Measurements from ENCODE around the gene GRHL1.
"Not testable (repeated sequence)": the region's sequence is repeated elsewhere in the genome, so short reads cannot be mapped to it uniquely, and the experiment has no call there.

Gene GRHL1

GRCh38 chr2:10012366-10012962 is 61.0 kb downstream of the GRHL1 start:
- not testable (repeated sequence) for H3K9me3 ChIP-seq (ENCODE audit: insufficient read depth, low read length); H2AFZ ChIP-seq (ENCODE audit: low read depth, low read length, severe bottlenecking); H4K20me1 ChIP-seq (ENCODE audit: low read depth, low read length); H3K27ac ChIP-seq (ENCODE audit: low read depth, low read length); H3K36me3 ChIP-seq (ENCODE audit: low read length); H3F3A ChIP-seq (ENCODE audit: insufficient read depth); H3K4me3 ChIP-seq (ENCODE audit: insufficient read depth, low read length, poor library complexity, severe bottlenecking); H3K9ac ChIP-seq (ENCODE audit: low read length); H3K9me2 ChIP-seq (replicated peaks; ENCODE audit: insufficient read depth, low read length); H3K4me2 ChIP-seq (ENCODE audit: low read depth, low read length, poor library complexity, severe bottlenecking); H3K27me3 ChIP-seq (ENCODE audit: low read length); H3K79me2 ChIP-seq (ENCODE audit: insufficient read depth, low read length)

GRCh38 chr2:10012963-10013461 is 61.5 kb downstream of the GRHL1 start:
- Histone ChIP-seq H3K9me2 (replicated peaks; ENCODE audit: insufficient read depth, low read length) (no peaks in the 10 kb centered on the region), H3K9me3 (ENCODE audit: insufficient read depth, low read length) (no peaks in the 10 kb centered on the region), H3F3A (ENCODE audit: insufficient read depth) (no peaks in the 10 kb centered on the region), H3K4me3 (ENCODE audit: insufficient read depth, low read length, poor library complexity, severe bottlenecking) (no peak overlapping the region), H3K27ac (ENCODE audit: low read depth, low read length) (no peak overlapping the region), H2AFZ (ENCODE audit: low read depth, low read length, severe bottlenecking) (no peak overlapping the region), H4K20me1 (ENCODE audit: low read depth, low read length) (no peaks in the 10 kb centered on the region), H3K36me3 (ENCODE audit: low read length) (no peaks in the 10 kb centered on the region), H3K79me2 (ENCODE audit: insufficient read depth, low read length) (no peaks in the 10 kb centered on the region), H3K9ac (ENCODE audit: low read length) (no peak overlapping the region), H3K27me3 (ENCODE audit: low read length) (no peaks in the 10 kb centered on the region), H3K4me2 (ENCODE audit: low read depth, low read length, poor library complexity, severe bottlenecking) (no peak overlapping the region)
- TF ChIP-seq EZH2phosphoT487 (conservative IDR thresholded peaks at IDR 0.05; ENCODE audit: low read length) (no peak), CTCF (IDR thresholded peaks at IDR 0.05; ENCODE audit: insufficient read depth, low read length, poor library complexity, severe bottlenecking) (no peak)

- not testable (repeated sequence) for H3F3A ChIP-seq (ENCODE audit: insufficient read depth); H3K27ac ChIP-seq (ENCODE audit: low read depth, low read length); H3K9ac ChIP-seq (ENCODE audit: low read length); H3K9me3 ChIP-seq (ENCODE audit: insufficient read depth, low read length); H3K36me3 ChIP-seq (ENCODE audit: low read length); H3K4me3 ChIP-seq (ENCODE audit: insufficient read depth, low read length, poor library complexity, severe bottlenecking); H3K79me2 ChIP-seq (ENCODE audit: insufficient read depth, low read length); H3K9me2 ChIP-seq (replicated peaks; ENCODE audit: insufficient read depth, low read length); H3K27me3 ChIP-seq (ENCODE audit: low read length); H4K20me1 ChIP-seq (ENCODE audit: low read depth, low read length); H3K4me2 ChIP-seq (ENCODE audit: low read depth, low read length, poor library complexity, severe bottlenecking); H2AFZ ChIP-seq (ENCODE audit: low read depth, low read length, severe bottlenecking)
Observed at GRCh38 chr2:10013651-10014417, 62.3 kb downstream of the GRHL1 start.

DNA sequence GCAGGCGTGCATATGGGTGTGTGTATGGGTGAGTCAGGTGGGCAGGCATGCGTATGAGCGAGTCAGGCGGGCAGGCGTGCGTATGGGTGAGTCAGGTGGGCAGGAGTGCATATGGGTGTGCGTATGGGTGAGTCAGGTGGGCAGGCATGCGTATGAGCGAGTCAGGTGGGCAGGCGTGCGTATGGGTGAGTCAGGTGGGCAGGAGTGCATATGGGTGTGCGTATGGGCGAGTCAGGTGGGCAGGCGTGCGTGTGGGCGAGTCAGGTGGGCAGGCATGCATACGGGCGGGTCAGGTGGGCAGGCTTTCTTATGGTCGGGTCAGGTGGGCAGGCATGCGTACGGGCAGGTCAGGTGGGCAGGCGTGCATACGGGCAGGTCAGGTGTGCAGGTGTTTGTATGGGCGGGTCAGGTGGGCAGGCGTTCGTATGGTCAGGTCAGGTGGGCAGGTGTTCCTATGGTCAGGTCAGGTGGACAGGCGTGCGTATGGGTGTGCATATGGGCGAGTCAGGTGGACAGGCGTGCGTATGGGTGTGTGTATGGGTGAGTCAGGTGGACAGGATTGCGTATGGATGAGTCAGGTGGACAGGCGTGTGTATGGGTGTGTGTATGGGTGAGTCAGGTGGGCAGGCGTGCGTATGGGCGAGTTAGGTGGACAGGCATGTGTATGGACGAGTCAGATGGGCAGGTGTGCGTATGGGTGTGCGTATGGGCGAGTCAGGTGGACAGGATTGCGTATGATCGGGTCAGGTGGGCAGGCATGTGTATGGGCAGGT is 63.1 kb downstream of the GRHL1 start:
- no peak for TF ChIP-seq EZH2phosphoT487 (conservative IDR thresholded peaks at IDR 0.05; ENCODE audit: low read length)
- TF ChIP-seq CTCF (IDR thresholded peaks at IDR 0.05; ENCODE audit: insufficient read depth, low read length, poor library complexity, severe bottlenecking): no peak
- no peak overlapping the region for H3K27ac ChIP-seq (ENCODE audit: low read depth, low read length)
- H3F3A ChIP-seq (ENCODE audit: insufficient read depth): no peaks in the 10 kb centered on the region
- no peaks in the 10 kb centered on the region for H3K36me3 ChIP-seq (ENCODE audit: low read length)
- H3K4me3 ChIP-seq (ENCODE audit: insufficient read depth, low read length, poor library complexity, severe bottlenecking): no peak overlapping the region
- no peak overlapping the region for H3K4me2 ChIP-seq (ENCODE audit: low read depth, low read length, poor library complexity, severe bottlenecking)
- no peaks in the 10 kb centered on the region for H3K9me3 ChIP-seq (ENCODE audit: insufficient read depth, low read length)
- H2AFZ ChIP-seq (ENCODE audit: low read depth, low read length, severe bottlenecking): no peak overlapping the region
- no peaks in the 10 kb centered on the region for H3K9me2 ChIP-seq (replicated peaks; ENCODE audit: insufficient read depth, low read length)
- H3K27me3 ChIP-seq (ENCODE audit: low read length): no peaks in the 10 kb centered on the region
- H3K79me2 ChIP-seq (ENCODE audit: insufficient read depth, low read length): no peaks in the 10 kb centered on the region
- H4K20me1 ChIP-seq (ENCODE audit: low read depth, low read length): no peaks in the 10 kb centered on the region
- no peak overlapping the region for H3K9ac ChIP-seq (ENCODE audit: low read length)

DNA sequence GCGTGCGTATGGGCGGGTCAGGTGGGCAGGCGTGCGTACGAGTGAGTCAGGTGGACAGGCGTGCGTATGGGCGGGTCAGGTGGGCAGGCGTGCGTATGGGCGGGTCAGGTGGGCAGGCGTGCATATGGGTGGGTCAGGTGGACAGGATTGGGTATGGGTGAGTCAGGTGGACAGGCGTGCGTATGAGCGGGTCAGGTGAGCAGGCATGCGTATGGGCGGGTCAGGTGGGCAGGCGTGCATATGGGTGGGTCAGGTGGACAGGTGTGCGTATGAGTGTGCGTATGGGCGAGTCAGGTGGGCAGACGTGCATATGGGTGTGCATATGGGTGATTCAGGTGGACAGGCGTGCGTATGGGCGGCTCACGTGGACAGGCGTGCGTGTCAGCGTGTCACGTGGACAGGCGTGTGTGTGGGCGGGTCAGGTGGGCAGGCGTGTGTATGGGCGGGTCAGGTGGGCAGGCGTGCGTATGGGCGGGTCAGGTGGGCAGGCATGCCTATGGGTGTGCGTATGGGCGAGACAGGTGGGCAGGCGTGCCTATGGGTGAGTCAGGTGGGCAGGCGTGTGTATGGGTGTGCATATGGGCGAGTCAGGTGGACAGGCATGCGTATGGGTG is 64.0 kb downstream of the GRHL1 start:
- not testable (repeated sequence) for H3K4me3 ChIP-seq (ENCODE audit: insufficient read depth, low read length, poor library complexity, severe bottlenecking); H3K9me3 ChIP-seq (ENCODE audit: insufficient read depth, low read length); H3K9me2 ChIP-seq (replicated peaks; ENCODE audit: insufficient read depth, low read length); H3K79me2 ChIP-seq (ENCODE audit: insufficient read depth, low read length); H3K36me3 ChIP-seq (ENCODE audit: low read length); H3K9ac ChIP-seq (ENCODE audit: low read length); H2AFZ ChIP-seq (ENCODE audit: low read depth, low read length, severe bottlenecking); H4K20me1 ChIP-seq (ENCODE audit: low read depth, low read length); H3K27me3 ChIP-seq (ENCODE audit: low read length); H3F3A ChIP-seq (ENCODE audit: insufficient read depth); H3K4me2 ChIP-seq (ENCODE audit: low read depth, low read length, poor library complexity, severe bottlenecking); H3K27ac ChIP-seq (ENCODE audit: low read depth, low read length)

Measured in SU-DHL-6 (cell line).